PC-9 (cell line): ENCODE results near the gene EHBP1. TPM values are rescaled to one million over a fixed set of nuclear protein-coding genes. Genes with fewer than 3 reads are reported as not detected.
A peak's percentile ranks its signal among the peaks of the same experiment; 100 is the strongest.
"Not testable (repeated sequence)": the region's sequence is repeated elsewhere in the genome, so short reads cannot be mapped to it uniquely, and the experiment has no call there.

Source experiments
- BruUV-seq: library from RNA; stranded (reverse); fragments of 400-500 nt; replicated peaks from 2 replicates; lab custom pipeline; 2021; lab: Mats Ljungman, UMichigan
- CTCF ChIA-PET: fragments of 300-600 bp; sonication (Branson Sonifier 250); formaldehyde crosslinking; loops from one replicate; lab custom pipeline; 2022; ENCODE audit warnings: antibody characterized with exemption; lab: Charles Lee
- POLR2A ChIA-PET: fragments of 300-600 bp; sonication (Branson Sonifier 250); formaldehyde crosslinking; loops from one replicate; lab custom pipeline; 2022; ENCODE audit warnings: antibody characterized with exemption; ENCODE audit not compliant: unreplicated experiment; lab: Charles Lee
- DNase-seq, 2 experiments: peaks; one replicate each; pipeline versions ENCODE4 v3.0.0 to v3.0.0-alpha.2; 2015 to 2022; ENCODE audit warnings: mixed read lengths in 1 of 2
- H2AFZ ChIP-seq: fragments of 200-600 bp; sonication (generic); 2 replicates; pipeline ENCODE4 v1.8.1; 2017; ENCODE audit warnings: antibody characterized with exemption
- H3F3A ChIP-seq: fragments of 200-600 bp; sonication (generic); 2 replicates; pipeline ENCODE4 v1.8.1; 2017; ENCODE audit warnings: antibody characterized with exemption, mild to moderate bottlenecking, low read depth; ENCODE audit not compliant: insufficient read depth
- H3K27ac ChIP-seq: fragments of 200-600 bp; sonication (generic); 2 replicates; pipeline ENCODE4 v1.6.1; 2016; ENCODE audit warnings: mixed run types
- H3K27me3 ChIP-seq: fragments of 200-600 bp; sonication (generic); 2 replicates; pipeline ENCODE4 v1.6.1; 2016; ENCODE audit warnings: low read depth, mixed run types; ENCODE audit not compliant: insufficient read depth
- H3K36me3 ChIP-seq: fragments of 200-600 bp; sonication (generic); 2 replicates; pipeline ENCODE4 v1.6.1; 2016; ENCODE audit warnings: low read depth, mixed run types
- H3K4me1 ChIP-seq: fragments of 200-600 bp; sonication (generic); replicated peaks from 2 replicates; pipeline ENCODE4 v1.6.1; 2016; ENCODE audit warnings: mixed run types; ENCODE audit not compliant: insufficient read depth
- H3K4me2 ChIP-seq: fragments of 200-600 bp; sonication (generic); 2 replicates; pipeline ENCODE4 v1.6.1; 2017; ENCODE audit warnings: mixed run types
- H3K4me3 ChIP-seq: fragments of 200-600 bp; sonication (generic); 2 replicates; pipeline ENCODE4 v1.6.1; 2016; ENCODE audit warnings: mixed run types
- H3K79me2 ChIP-seq: fragments of 200-600 bp; sonication (generic); 2 replicates; pipeline ENCODE4 v1.6.1; 2017; ENCODE audit warnings: low read depth, mixed run types
- H3K9me2 ChIP-seq: fragments of 200-600 bp; sonication (generic); 2 replicates; pipeline ENCODE4 v1.8.1; 2017; ENCODE audit warnings: mild to moderate bottlenecking; ENCODE audit not compliant: insufficient read depth
- H3K9me3 ChIP-seq: fragments of 200-600 bp; sonication (generic); 2 replicates; pipeline ENCODE4 v1.8.1; 2016; ENCODE audit warnings: low read depth; ENCODE audit not compliant: insufficient read depth
- H4K20me1 ChIP-seq: fragments of 200-600 bp; sonication (generic); 2 replicates; pipeline ENCODE4 v1.8.1; 2017; ENCODE audit not compliant: insufficient read depth
- EZH2 ChIP-seq: fragments of 200-600 bp; sonication (generic); IDR thresholded peaks from 2 replicates; pipeline ENCODE4 v1.8.0; 2017; ENCODE audit warnings: antibody characterized with exemption, low read depth
- intact Hi-C: fragments of 100-400 bp; cut with micrococcal nuclease; formaldehyde crosslinking; loops from one replicate; pipeline ENCODE4 v1.10.0; 2022; ENCODE audit not compliant: unreplicated experiment
- total RNA-seq: library from RNA; stranded (reverse); gene quantifications from 2 replicates; pipeline ENCODE4 v1.2.3, GENCODE V29; 2021
- TF ChIP-seq, protein P1 (sequence below): fragments of 200-600 bp; sonication (generic); conservative IDR thresholded peaks from 2 replicates; pipeline ENCODE4 v1.6.1; 2017; ENCODE audit warnings: mixed run types, antibody characterized with exemption, mild to moderate bottlenecking, moderate library complexity

Gene EHBP1
- total RNA-seq, 1 experiment from 2014 or later, result 100 TPM

DNA sequence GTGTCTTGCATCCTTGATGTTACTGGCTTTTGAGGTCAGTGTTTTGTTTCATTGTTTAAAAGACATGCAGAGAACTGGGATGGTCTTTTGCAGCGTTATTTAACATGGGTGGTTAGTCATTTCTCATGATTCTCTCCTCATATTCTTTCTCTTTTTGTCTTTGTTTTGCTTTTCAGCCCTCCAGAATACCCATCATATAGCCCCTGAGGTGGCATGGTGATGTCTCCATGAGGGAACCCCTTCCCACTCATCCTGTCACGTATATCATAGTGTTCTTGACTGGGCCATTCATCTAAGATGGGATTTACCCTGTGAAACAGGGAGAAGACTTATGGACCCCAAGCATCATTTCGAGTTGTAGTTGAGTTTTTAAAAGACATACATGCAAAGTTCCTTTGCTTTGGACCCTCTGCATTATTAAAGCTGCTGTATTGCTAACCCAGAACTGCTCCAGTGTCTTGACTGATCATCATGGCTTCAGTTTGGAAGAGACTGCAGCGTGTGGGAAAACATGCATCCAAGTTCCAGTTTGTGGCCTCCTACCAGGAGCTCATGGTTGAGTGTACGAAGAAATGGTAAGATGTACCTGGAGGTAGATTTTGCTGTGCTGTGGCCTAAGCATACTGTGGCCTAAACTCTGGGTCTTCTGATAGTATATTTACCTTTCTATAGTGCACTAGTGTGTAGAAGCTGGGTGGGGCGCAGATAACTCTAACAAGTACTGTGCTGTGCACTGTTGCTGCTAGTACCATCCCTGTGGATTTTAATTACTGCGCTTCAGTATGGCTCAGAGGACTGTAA is 1.4 kb downstream of the EHBP1 start:
- Histone ChIP-seq H3K79me2 (peaks cover 56% of the 10 kb centered on the region), H3K4me1 (peaks cover 37% of the 10 kb centered on the region), H3K27ac (peak overlapping the region; percentile 62; the same call in 1 of the 2 replicates), H3K4me2 (peak overlapping the region; percentile 94), H3K27me3 (no peaks in the 10 kb centered on the region), H2AFZ (peak overlapping the region; percentile 81), H3K4me3 (peak overlapping the region; percentile 73), H3F3A (peaks cover 7% of the 10 kb centered on the region; the same call in 1 of the 2 replicates), H3K36me3 (peaks cover 39% of the 10 kb centered on the region), H3K9me3 (peaks cover 19% of the 10 kb centered on the region; the same call in 1 of the 2 replicates), H4K20me1 (no peaks in the 10 kb centered on the region), H3K9me2 (no peaks in the 10 kb centered on the region)
- DNase-seq, result no peak
- TF ChIP-seq, protein P1, sequence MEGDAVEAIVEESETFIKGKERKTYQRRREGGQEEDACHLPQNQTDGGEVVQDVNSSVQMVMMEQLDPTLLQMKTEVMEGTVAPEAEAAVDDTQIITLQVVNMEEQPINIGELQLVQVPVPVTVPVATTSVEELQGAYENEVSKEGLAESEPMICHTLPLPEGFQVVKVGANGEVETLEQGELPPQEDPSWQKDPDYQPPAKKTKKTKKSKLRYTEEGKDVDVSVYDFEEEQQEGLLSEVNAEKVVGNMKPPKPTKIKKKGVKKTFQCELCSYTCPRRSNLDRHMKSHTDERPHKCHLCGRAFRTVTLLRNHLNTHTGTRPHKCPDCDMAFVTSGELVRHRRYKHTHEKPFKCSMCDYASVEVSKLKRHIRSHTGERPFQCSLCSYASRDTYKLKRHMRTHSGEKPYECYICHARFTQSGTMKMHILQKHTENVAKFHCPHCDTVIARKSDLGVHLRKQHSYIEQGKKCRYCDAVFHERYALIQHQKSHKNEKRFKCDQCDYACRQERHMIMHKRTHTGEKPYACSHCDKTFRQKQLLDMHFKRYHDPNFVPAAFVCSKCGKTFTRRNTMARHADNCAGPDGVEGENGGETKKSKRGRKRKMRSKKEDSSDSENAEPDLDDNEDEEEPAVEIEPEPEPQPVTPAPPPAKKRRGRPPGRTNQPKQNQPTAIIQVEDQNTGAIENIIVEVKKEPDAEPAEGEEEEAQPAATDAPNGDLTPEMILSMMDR, result no peak
- TF ChIP-seq EZH2, result no peak
- BruUV-seq, result TSS peak; percentile 42
- intact Hi-C loops, result loop anchor here (5.0 kb wide), 1 partner anchor 400 kb away; no protein-coding TSS in a partner anchor
- CTCF ChIA-PET, result no interaction called here
- POLR2A ChIA-PET, result interaction anchor here (0.6 kb wide), 1 partner anchor 51 kb away, joined by 4 read pairs; no protein-coding TSS in a partner anchor

DNA sequence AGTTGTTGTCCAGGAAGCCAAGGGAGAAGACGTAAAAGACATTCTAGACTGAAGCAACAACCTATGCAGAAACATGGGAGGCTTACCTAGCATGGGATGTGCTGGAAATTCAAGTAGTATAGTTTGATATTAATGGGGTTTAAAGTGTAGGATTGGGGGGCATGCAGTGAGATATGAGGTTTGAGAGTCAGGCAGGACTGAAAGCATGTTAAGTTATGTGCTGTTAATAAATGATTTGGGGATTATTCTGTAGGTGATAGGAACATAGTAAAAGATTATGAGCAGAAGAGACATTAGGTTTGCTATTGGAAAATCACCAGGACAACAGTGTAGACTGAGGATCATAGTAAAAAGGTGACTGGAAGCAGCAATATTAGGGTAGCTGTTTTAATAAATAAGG is 3.2 kb downstream of the EHBP1 start:
- BruUV-seq, result no TSS peak
- intact Hi-C loops, result loop anchor here (5.0 kb wide), 1 partner anchor 401 kb away; no protein-coding TSS in a partner anchor
- Histone ChIP-seq H4K20me1 (no peaks in the 10 kb centered on the region), H3K79me2 (peaks cover 72% of the 10 kb centered on the region), H2AFZ (no peak overlapping the region), H3K27ac (no peak overlapping the region), H3K4me1 (peaks cover 36% of the 10 kb centered on the region), H3F3A (peaks cover 7% of the 10 kb centered on the region; the same call in 1 of the 2 replicates), H3K4me3 (peak overlapping the region; percentile 73), H3K27me3 (no peaks in the 10 kb centered on the region), H3K9me2 (no peaks in the 10 kb centered on the region), H3K4me2 (peak overlapping the region; percentile 94), H3K9me3 (peaks cover 19% of the 10 kb centered on the region; the same call in 1 of the 2 replicates), H3K36me3 (peaks cover 39% of the 10 kb centered on the region)
- TF ChIP-seq EZH2, result no peak
- TF ChIP-seq, protein P1, result no peak
- POLR2A ChIA-PET, result no interaction called here
- CTCF ChIA-PET, result no interaction called here
- DNase-seq, result no peak

DNA sequence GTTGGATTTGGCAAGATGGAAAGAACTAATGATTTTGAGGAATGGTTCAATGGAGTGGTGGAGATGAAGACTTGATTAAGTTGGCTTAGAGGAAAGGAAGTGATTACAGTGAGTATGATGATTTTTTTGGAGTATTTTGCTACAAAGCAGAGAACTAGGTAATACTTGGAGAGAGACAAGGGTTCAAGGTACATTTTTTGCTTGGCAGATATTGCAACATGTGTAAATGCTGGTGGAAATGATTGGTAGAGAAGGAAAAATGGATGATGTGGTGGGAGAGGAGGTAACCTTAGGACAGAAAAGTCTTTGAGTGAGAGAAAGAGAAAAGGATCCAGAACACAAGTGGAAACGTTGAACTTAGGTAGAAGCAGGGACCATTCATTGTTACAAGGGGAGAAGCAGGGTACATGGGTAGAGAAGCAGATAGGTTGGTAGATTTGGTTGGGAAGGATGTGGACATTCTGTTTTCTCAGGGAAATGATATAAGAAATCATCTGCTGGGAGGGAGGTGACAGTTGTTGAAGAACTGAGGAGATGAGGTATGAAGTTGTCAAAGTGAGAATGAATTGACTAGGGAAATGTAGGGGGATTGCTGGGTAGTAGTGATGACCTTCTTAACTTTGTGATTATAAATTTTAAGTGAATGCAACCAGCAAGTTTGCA is 6.5 kb downstream of the EHBP1 start:
- peaks cover 20% of the 10 kb centered on the region for H3K4me1 ChIP-seq
- H3K4me3 ChIP-seq, result no peak overlapping the region
- peaks cover 19% of the 10 kb centered on the region; the same call in 1 of the 2 replicates for H3K9me3 ChIP-seq
- DNase-seq, result no peak
- no TSS peak for BruUV-seq
- H3K79me2 ChIP-seq, result peaks cover 91% of the 10 kb centered on the region
- no peaks in the 10 kb centered on the region for H3K9me2 ChIP-seq
- H4K20me1 ChIP-seq, result no peaks in the 10 kb centered on the region
- intact Hi-C loops, result no loop called here
- TF ChIP-seq, protein P1, result no peak
- no peak for TF ChIP-seq EZH2
- no peaks in the 10 kb centered on the region for H3K27me3 ChIP-seq
- no peak overlapping the region for H3K4me2 ChIP-seq
- CTCF ChIA-PET, result no interaction called here
- H3F3A ChIP-seq, result no peaks in the 10 kb centered on the region; the same call in 1 of the 2 replicates
- H2AFZ ChIP-seq, result no peak overlapping the region
- peaks cover 47% of the 10 kb centered on the region for H3K36me3 ChIP-seq
- POLR2A ChIA-PET, result no interaction called here
- no peak overlapping the region for H3K27ac ChIP-seq

DNA sequence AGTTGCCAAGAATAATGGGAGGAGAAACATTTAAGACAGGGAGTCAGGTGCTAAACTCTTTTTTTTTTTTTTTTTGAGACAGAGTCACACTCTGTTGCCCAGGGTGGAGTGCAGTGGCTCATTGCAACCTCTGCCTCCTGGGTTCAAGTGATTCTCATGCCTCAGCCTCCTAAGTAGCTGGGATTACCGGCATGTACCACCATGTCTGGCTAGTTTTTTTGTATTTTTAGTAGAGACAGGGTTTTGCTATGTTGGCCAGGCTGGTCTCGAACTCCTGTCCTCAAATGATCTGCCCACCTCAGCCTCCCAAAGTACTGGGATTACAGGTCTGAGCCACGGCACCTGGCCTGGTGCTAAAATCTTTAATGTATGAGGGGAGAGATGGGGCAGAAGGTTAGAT is 7.7 kb downstream of the EHBP1 start:
- H3K27me3 ChIP-seq, intact Hi-C loops, H3K27ac ChIP-seq, H2AFZ ChIP-seq, H3K4me3 ChIP-seq, POLR2A ChIA-PET, DNase-seq, H3K4me2 ChIP-seq, H3F3A ChIP-seq, H4K20me1 ChIP-seq, BruUV-seq, H3K9me2 ChIP-seq, H3K4me1 ChIP-seq: not testable (repeated sequence)
- Histone ChIP-seq H3K9me3 (peaks cover 19% of the 10 kb centered on the region; the same call in 1 of the 2 replicates), H3K36me3 (peaks cover 49% of the 10 kb centered on the region), H3K79me2 (peaks cover 89% of the 10 kb centered on the region)
- CTCF ChIA-PET, result interaction anchor here (0.7 kb wide), 1 partner anchor 101 kb away, joined by 3 read pairs; no protein-coding TSS in a partner anchor
